GM21381 (cell line): ENCODE measurements around the gene ATXN2.
"Not testable (repeated sequence)": the region's sequence is repeated elsewhere in the genome, so short reads cannot be mapped to it uniquely, and the experiment has no call there.

Source experiments
- ATAC-seq: cut with Tn5 transposase; IDR thresholded peaks from one replicate; pipeline ENCODE4 v1.9.1; 2021; ENCODE audit warnings: mild to moderate bottlenecking, moderate library complexity; ENCODE audit not compliant: unreplicated experiment

ATXN2 gene

DNA sequence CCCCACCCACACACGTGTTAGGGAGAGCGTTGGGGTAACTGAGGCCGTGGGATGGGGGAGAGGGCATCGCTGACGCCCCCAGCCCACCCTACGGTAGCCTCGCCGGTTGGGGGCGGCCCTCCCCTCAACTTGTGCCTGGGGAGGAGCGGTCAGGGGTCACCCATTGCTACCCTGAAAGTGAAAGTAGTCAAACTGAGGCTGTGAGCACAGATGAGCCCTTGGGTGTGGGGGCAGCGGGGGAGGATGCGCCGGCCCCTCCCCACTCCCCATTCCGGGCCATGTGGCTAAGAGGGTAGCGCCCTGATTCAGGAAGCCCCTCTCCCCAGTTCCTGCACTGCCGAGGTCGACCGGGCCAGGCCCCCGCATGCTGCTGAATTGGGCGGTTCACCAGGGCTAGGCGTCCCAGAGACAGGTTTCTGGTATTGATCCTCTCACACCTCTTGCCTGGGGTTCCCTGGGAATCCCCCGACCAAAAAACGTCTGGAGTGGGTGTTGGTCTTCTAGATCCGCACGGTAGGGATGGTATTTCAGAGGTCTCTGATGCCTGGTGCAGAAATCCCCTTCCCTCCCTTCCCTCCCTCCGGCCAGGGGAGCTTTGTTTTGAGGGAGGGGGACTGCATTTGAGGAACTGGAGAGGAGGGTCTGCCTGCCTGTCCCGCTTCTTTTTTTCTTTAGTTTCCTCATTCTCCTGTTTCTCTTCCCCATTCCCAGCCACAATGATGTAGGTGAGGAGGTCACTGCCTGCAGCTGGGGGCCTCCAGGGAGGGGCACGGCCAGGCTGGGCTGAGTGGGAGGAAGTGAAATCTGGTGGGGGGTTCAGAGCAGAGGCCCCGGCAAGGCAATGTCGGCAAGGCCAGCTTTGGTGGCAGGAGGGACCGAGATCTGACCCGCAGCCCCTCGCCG is 192.4 kb downstream of the ATXN2 start:
- no peak for ATAC-seq

DNA sequence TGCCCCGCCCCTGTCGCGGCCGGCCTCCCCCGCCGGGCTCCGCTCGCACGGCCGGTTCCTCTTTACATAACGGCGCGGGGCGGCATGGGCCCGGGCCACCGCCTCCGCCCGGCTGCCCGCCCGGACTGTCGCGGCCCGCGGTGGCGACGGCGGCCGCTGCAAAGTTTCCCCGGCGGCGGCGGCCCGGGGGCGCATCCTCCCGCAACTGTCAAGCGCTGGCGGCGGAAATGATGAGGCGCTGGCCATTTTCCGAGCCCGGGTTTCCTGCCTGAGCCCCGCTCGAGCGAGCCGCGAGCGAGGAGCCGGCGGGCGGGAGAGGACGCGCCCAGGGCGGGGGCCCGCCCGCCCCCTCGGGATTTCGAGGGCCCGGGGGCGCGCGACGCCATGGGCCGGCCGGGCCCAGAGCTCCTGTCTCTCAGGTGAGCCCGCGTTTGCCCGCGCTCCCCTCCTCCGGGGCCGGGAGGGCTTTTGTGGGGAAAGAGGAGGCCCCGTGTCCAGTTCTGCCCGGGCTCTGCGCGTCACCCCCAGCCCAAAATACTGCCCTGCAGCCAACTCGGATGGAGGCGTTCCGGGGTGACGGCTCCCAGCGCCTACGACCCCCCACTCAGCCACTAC is 193.1 kb downstream of the ATXN2 start, which contains the start of gene SH2B3:
Gene SH2B3 (plus strand): TSS at position 65 of the 615 bp plus-strand sequence. CDS start 12,223 bp downstream, outside the sequence.
- ATAC-seq, result peak; percentile 5

DNA sequence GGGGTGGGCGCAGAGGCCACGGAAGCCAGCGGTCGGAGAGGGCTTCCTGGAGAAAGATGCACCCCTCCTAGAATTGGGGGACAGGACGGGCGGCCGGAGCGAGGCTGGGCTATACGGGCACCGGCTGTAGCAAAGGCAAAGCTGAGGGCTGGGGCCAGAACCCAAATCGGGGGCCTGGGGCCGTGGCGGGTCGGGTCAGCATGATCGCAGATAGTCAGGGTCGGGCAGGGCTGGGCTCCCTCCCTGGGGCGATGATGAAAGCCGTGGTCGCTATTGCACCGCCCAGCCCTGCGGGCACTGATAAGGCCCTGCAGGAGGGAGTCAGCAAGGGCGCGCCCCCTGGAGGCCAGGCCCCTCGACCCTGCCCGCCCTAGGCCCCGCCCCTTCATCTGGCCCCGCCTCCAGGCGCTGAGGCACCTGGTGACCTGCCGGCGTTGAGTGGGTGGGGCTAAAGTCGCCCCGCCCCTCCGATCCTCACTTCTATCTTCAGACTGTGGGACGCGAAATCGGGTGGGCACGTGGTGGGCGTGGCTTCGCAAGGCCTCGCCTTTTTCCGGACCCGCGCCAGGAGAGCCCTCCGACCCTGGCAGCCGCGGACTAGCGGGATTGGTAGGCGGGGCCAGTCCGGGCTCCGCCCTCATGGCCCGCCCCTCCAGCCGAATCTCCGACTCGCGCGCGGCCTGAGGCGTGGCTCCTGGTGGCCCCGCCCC is 193.8 kb downstream of the ATXN2 start:
- ATAC-seq, result peak; percentile 48

DNA sequence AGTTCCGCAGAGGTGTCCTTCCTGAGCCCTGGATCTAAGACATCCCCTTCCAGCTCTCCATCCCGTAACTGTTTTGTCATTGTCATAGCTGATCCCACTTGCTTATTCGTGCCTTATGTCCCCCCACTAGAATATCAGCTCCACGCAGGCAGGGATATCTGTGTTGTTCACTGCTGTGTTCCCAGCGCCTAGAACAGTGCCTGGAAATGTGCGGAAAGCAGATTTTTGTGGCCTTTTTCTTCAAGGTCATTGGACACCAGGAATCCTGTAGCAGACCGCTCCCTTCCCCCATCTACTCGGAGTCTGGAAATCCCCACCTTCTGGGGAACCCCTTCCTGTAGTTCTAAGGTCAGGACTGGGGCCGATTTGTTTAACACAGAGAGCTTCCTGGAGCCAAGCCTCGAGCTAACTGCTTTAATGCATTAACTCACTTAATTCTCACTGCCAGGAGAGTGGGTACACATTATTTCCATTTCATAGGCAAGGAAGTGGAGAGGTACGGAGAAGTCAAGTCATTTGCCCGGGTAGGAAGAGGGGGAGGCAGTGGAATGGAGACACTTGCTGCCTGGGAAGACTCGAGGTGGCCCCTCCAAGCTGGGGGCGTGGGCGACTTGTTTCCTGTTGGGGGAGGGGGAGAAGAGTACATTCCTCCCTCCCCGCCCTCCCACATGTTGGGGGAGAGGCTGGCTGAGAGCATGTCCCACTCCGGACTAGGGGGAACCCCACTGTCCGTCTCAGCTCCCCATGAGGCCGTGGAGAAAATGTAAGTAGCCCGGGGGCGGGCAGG is 194.6 kb downstream of the ATXN2 start:
- ATAC-seq, result no peak

DNA sequence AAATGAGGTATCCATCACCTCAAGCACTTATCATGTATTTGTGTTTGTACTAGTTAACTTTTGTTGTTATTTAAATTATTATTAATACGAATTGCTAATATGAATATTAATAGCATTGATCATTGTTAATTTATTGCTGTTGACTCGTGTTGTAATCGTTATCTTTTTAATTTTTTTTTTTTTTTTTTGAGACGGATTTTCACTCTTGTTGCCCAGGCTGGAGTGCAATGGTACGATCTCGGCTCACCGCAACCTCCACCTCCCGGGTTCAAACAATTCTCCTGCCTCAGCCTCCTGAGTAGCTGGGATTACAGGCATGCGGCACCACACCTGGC is 196.7 kb downstream of the ATXN2 start:
- not testable (repeated sequence) for ATAC-seq
